IPS DF 4.7 (cell line): ENCODE results near the gene PLA2G15.
"Not testable (repeated sequence)": the region's sequence is repeated elsewhere in the genome, so short reads cannot be mapped to it uniquely, and the experiment has no call there.

ENCODE experiments used
- DNase-seq: peaks from one replicate; pipeline ENCODE4 v3.0.0-alpha.2; 2013; ENCODE audit warnings: low spot score; ENCODE audit errors: extremely low read depth

Gene PLA2G15

GRCh38 chr16:68279726-68280558 is 34.8 kb downstream of the PLA2G15 start:
- no peak for DNase-seq

GRCh38 chr16:68281368-68282063 is 36.3 kb downstream of the PLA2G15 start:
- DNase-seq = no peak

- DNase-seq = no peak
Observed at GRCh38 chr16:68282064-68282452, 36.9 kb downstream of the PLA2G15 start.

DNA sequence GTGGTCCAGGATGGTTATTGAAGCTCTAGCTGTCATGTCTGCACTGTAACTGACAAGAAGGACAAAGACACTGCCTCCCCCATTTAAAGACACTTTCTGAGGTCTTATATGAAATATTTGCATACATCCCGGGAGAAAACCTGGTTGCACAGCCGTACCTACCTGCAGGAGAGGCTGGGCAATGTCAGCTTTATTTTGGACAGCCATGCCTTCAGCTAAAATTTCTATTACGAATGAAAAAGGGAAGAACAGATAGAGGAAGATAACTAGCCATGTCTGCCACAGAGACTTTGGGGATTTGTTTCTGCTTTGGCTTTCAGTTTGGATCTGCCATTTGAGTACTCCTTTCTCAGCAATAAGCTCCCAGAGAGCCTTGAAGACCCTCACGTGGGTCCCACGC is 38.2 kb downstream of the PLA2G15 start:
- DNase-seq = no peak

DNA sequence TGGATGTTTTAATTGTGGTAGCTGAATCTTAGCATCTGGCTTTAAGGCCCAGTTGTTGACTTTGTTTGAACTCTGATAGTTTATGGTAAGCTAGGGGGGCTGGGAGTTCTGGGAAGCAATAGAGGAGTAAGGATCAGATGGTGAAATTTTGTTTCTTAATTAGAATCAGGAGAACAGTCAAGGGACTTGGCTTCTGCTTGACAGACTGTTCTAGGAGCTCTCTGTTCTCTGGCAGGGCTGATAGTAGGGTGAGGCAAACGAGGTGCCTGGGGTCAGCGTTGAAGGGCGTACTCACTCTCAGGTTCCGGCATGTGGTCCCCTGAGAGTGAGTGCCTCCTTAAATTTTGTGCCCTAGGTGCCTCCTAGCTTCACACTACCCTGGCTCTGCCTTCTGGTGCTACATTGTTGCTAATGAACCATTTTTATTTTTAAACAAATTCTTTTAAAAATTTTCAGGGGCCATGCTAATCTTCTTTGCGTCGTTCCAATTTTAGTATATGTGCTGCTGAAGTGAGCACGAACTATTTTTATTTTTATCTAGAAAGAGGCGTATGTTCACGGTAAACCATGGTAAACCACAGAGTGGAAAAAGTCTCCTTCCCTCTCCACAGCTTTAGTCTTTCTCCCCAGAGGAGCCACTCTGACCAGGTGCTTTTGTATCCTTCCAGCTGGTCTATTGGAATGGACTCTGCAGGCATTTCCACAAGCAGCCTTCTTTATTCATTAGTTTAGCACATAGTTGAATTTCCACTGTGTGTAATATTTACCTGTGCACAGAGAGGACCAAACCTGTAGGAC is 38.8 kb downstream of the PLA2G15 start:
- DNase-seq = no peak

GRCh38 chr16:68284847-68285246 is 39.7 kb downstream of the PLA2G15 start:
- no peak for DNase-seq

GRCh38 chr16:68285683-68286082 is 40.5 kb downstream of the PLA2G15 start:
- DNase-seq = no peak

DNA sequence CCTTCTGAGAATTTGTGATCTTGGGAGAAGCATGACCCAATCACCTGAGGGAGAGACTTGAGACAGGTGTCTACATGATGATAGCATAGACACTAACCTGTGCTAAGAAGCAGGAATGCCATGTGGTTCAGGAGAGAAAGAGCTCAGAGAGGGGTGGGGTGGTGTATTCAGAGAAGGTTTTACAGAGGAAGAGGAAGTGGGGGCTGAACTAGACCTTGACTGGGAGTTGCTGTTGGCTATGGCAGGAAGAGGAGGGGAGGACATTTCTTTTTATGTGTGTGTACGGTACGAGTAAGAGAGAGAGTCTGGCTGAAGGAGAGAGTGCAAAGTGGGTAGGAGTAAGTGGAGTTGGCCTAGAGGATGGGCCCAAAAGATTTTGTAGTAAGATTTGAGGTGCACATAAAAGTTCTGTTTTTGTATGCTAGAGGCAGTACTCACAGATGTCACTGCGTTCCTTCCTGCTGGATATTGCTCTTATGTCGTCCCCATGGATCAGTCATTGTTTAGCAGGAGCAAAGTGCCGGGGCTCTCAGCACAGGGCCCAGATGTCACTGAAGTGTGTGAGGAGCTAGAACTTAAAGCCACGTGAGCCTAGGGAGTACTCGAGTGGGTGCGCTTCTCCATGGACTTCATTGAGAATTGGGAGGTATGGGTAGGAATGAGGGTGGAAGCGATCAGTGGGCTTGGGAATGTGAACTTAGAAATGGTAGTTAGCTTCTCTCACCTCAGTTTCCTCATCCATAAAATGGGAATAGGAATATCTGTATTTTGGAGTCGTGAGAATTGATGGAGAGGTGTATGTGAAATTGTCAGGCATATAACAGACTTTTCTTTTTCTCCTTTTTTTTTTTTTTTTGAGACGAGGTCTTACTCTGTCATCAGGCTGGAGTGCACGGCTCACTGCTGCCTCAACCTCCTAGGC is 41.2 kb downstream of the PLA2G15 start:
- no peak for DNase-seq

GRCh38 chr16:68287276-68288251 is 42.4 kb downstream of the PLA2G15 start:
- DNase-seq = no peak

DNA sequence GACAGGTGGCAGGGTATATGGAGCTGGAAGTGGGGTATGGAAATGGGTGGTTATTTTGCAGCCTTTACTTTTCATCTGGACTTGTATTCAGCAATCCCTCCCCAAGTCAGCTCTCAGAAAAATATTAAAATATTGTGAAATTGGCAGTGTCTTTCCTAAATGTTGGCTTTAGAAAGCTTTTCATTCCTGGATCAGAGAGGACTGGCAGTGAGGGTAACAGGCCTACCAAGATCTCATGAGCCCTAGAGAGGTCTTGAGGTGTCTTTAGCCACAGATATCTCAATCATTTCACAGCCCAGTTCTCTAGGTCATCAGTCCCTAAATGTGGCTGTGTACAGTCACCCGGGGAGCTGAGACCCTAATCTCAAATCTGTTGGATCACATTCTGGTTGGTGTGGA is 43.1 kb downstream of the PLA2G15 start:
- no peak for DNase-seq

DNA sequence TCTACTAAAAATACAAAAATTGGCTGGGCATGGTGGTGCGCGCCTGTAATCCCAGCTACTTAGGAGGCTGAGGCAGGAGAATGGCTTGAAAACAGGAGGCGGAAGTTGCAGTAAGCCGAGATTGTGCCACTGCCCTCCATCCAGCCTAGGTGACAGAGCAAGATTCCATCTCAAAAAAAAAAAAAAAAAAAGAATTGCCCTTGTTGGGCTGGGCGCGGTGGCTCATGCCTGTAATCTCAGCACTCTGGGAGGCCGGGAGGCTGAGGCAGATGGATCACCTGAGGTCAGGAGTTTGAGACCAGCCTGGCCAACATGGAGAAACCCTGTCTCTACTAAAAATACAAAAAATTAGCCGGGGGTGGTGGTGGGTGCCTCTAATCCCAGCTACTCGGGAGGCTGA is 43.6 kb downstream of the PLA2G15 start:
- not testable (repeated sequence) for DNase-seq

DNA sequence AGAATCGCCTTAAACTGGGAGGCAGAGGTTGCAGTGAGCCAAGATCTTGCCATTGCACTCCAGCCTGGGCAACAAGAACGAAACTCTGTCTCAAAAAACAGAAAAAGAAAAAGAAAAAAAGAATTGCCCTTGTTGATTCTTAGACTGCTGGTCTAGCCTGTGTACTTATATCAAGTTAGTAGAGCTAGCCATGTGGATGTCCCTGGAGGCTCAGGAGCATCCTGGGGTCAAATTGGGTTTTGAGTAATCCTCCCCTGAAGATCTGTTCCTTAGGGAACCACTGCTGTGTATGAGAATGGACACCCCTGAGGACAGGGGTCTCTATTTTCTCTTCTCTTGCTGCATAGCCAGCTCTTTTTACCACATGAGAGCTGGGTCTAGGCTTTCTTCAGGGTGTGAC is 44.0 kb downstream of the PLA2G15 start:
- DNase-seq = no peak

DNA sequence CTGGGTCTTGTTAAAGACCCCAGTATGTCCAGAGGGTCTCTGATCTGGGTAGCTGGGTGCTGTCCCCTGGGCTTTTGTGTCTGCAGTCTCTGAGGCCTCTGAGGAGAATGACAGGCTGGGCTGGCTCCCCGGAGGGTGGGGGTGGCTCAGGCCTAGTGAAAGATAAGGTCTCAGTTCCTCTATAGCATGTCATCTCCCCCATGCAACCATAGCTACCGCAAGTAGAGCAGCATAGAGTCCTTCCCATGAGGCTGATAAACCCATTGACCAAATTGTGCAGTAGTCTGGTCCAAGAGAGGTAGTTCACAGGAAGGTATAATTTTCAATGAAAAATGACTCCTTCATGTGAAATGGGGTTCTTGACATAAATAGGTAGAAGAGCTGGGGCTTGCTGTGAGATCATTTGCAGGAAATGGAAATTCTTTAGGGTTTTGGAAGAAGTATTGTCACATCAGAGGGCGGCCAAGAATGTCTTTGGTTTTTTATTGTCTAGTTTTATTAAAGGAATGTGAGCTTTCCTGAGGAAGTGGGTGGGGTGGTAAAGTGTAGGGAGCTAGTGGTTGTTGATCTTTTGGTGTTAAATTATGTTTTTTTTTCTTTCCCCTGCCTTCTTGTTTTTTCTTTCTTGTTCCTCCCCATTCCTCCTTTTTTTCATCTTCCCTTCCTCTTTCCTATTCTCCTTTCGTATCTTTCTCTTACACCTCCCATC is 44.6 kb downstream of the PLA2G15 start:
- no peak for DNase-seq

DNA sequence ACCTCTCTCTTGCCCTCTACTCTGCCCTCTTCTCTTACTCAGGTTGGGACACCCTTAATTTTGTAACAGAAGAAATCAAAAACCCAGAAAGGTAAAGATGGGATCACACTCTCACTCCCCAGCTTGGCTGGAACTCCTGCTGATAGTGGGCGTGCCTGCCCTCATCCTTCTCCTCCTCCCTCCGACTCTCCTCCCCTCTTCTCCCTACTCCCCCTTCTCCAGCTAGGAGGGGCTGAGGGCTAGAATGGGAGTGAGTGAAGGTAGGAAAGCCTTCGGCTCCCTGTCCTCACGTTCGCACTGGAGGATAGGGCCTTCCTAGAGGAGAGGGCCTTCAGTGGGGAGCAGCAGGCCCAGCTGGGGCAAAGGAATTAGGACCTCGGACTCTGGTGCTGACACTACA is 45.3 kb downstream of the PLA2G15 start:
- DNase-seq = no peak

DNA sequence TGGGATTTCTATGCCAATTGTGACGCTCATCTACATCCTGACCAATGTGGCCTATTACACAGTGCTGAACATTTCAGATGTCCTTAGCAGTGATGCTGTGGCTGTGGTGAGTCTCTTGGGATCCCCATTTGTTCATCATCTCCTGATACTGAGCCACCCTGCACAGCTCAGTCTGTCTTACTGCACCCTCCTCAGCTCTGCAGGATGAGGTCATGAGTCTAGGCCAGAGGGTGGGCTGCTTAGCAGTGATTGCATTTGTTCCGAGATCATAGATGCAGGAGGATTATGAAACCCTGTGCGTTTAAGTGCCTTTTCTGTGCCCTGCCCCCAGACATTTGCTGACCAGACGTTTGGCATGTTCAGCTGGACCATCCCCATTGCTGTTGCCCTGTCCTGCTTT is 46.1 kb downstream of the PLA2G15 start:
- no peak for DNase-seq

DNA sequence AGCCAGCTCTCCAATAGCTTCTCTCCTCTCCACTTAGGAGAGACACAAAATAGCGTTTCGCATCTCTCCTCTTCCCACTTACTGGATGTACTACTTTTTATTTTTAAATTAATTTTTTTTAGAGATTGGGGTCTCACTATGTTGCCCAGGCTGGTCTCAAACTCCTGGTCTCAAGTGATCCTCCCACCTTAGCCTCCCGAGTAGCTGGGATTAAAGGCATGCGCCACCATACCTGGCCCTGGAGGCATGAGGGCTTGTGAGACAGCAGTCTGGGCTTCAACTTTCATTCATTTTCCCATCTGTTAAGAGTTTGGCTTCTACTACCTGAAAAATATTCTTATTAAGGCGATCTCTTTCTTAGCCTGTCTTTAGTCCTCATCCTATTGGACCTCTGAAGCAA is 47.3 kb downstream of the PLA2G15 start:
- no peak for DNase-seq

- DNase-seq = no peak
Observed at GRCh38 chr16:68296291-68296690, 51.1 kb downstream of the PLA2G15 start.

DNA sequence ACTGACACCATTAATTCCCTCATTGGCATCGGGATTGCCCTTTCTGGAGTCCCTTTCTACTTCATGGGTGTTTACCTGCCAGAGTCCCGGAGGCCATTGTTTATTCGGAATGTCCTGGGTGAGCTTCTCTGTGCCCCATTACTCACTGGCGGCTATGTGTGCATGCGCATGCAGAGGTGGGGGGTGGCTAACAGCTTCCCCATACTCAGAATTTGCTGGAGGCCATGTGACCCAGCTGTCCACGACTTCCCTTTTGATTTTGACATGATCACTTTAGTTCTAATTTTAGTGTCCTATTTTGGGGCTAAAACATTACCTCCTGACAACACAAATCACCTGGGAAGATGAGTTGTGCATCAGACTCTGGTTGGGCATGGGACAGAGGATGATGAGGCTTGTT is 51.5 kb downstream of the PLA2G15 start:
- no peak for DNase-seq

- no peak for DNase-seq
Observed at GRCh38 chr16:68297908-68298307, 52.7 kb downstream of the PLA2G15 start.
